Measurements from ENCODE around the gene SEZ6L2.
"Not testable (repeated sequence)": the region's sequence is repeated elsewhere in the genome, so short reads cannot be mapped to it uniquely, and the experiment has no call there.

SEZ6L2 gene

DNA sequence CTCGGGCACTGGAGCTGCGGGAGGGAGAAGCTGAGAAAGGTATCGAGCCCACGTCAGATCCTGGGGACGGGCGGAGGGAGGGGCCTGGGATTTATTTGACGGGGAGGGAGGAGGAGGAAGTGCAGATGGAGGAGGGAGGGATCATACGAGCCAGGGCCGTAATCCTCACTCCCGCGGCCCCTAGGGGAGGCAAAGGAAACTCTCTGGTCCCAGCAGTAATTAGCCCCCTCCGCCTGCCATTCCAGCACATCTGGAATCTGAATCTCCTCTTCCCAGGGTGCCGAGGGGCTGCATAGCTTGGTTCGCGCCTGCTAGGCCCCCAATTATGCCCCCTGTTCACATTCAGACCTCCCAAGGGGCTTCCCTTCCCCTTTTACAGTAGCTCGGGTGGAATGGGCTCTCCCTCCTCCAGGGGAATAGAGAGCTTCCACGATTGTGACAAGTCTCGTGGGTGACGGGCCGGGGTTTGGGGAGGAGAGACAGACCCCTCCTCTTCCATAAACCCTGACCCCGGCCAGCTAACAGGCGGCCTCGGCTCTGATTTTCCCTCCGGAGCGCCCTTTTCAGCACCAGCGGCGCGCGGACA is at the start of gene SEZ6L2:
Gene SEZ6L2 (minus strand): TSS at position 35 of the 586 bp plus-strand sequence. CDS start 531 bp downstream, outside the sequence.
- in situ Hi-C loops (cut with HindIII; ENCODE audit: low sequenced_read_pairs), result no loop called here
- TF ChIP-seq, protein P1, sequence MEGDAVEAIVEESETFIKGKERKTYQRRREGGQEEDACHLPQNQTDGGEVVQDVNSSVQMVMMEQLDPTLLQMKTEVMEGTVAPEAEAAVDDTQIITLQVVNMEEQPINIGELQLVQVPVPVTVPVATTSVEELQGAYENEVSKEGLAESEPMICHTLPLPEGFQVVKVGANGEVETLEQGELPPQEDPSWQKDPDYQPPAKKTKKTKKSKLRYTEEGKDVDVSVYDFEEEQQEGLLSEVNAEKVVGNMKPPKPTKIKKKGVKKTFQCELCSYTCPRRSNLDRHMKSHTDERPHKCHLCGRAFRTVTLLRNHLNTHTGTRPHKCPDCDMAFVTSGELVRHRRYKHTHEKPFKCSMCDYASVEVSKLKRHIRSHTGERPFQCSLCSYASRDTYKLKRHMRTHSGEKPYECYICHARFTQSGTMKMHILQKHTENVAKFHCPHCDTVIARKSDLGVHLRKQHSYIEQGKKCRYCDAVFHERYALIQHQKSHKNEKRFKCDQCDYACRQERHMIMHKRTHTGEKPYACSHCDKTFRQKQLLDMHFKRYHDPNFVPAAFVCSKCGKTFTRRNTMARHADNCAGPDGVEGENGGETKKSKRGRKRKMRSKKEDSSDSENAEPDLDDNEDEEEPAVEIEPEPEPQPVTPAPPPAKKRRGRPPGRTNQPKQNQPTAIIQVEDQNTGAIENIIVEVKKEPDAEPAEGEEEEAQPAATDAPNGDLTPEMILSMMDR (IDR thresholded peaks at IDR 0.05; ENCODE audit: low read depth, low read length, missing control alignments), result peak; percentile 16
- H3K4me3 ChIP-seq (ENCODE audit: low read depth, low read length), result peak within 1 kb of the TSS; percentile 55
- peak; percentile 35 for DNase-seq (ENCODE audit: low read depth)

DNA sequence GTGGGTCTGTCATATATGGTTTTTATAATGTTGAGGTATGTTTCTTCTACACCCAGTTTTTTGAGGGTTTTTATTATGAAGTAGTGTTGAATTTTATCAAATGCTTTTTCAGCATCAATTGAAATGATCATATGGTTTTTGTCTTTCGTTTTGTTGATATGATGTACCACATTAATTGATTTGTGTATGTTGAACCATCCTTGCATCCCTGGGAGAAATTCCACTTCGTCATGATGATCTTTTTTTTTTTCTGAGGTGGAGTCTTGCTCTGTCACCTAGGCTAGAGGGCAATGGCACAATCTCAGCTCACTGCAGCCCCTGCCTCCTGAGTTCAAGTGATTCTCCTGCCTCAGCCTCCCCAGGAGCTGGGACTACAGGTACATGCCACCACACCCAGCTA is 48.5 kb upstream of the SEZ6L2 start:
- TF ChIP-seq, protein P1 (IDR thresholded peaks at IDR 0.05; ENCODE audit: low read depth, low read length, missing control alignments), result no peak
- no peak for DNase-seq (ENCODE audit: low read depth)
- H3K4me3 ChIP-seq (ENCODE audit: low read depth, low read length), result no peak overlapping the region
- in situ Hi-C loops (cut with HindIII; ENCODE audit: low sequenced_read_pairs), result no loop called here

DNA sequence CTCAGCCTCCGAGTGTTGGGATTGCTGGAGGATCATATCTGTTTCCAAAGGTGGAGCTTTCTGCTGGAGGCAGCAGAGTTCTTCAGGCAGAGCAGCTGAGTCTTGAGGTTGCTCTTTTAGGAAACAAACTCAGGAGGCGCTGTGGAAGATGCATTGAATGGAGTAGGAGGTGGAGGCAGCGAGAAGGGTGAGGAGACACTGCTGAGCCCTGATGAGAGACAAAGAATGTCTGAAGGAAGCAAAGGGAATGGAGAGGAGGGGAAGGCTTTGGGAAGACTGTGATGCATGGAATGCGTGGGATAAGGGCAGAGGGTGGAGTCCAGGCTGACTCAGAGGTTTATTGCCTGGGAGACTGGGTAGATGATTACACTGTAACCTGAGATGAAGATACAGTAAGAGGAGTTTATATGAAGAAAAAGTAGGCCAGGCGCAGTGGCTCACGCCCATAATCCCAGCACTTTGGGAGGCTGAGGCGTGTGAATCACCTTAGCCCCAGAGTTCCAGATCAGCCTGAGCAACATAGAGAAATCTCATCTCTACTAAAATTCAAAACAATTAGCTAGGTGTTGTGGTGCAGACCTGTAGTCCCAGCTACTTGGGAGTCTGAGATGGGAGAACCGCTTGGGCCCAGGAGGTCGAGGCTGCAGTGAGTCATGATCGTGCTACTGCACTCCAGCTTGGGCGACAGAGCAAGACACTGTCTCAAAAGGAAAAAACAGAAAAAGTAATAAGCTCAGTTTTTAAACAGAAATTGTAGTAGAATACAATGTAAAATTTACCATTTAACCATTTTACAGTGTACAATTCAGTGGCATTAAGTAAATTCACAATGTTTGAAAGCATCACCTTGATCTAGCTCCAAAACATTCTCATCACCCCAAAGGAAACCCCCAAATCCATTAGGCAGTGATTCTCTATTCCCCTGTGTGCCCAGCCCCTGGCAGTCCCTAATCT is 44.8 kb upstream of the SEZ6L2 start:
- no peak overlapping the region for H3K4me3 ChIP-seq (ENCODE audit: low read depth, low read length)
- TF ChIP-seq, protein P1 (IDR thresholded peaks at IDR 0.05; ENCODE audit: low read depth, low read length, missing control alignments), result peak; percentile 45
- in situ Hi-C loops (cut with HindIII; ENCODE audit: low sequenced_read_pairs), result loop anchor here (5.0 kb wide), 1 partner anchor 82 kb away; the partner anchor contains the start of gene CDIPT
- DNase-seq (ENCODE audit: low read depth), result peak; percentile 93

DNA sequence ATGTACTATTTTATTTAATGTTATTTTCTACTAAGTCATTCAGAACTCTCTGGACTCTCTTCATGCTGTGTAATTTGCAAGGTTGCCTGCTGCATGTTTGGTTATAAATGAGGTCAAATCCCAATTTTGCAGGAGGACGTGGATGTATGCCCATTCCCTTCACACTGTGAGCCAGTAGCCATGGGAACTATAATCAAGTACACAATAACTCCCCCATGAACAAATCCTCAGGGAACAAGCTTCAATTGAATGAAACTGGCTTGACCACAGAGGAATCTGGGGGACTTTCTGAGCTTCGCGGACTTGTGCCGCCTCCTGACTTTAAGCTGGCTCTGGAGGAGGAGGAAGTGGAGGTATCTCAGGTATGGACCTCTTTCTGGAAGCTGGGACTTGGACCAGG is 41.3 kb upstream of the SEZ6L2 start:
- H3K4me3 ChIP-seq (ENCODE audit: low read depth, low read length), result no peak overlapping the region
- TF ChIP-seq, protein P1 (IDR thresholded peaks at IDR 0.05; ENCODE audit: low read depth, low read length, missing control alignments), result no peak
- in situ Hi-C loops (cut with HindIII; ENCODE audit: low sequenced_read_pairs), result loop anchor here (5.0 kb wide), 1 partner anchor 78 kb away; the partner anchor contains the start of gene CDIPT
- no peak for DNase-seq (ENCODE audit: low read depth)

DNA sequence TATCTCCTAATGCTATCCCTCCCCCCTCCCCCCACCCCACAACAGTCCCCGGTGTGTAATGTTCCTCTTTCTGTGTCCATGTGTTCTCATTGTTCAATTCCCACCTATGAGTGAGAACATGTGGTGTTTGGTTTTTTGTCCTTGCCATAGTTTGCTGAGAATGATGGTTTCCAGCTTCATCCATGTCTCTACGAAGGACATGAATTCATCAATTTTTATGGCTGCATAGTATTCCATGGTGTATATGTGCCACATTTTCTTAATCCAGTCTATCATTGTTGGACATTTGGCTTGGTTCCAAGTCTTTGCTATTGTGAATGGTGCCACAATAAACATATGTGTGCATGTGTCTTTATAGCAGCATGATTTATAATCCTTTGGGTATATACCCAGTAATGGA is 32.4 kb upstream of the SEZ6L2 start:
- DNase-seq (ENCODE audit: low read depth); H3K4me3 ChIP-seq (ENCODE audit: low read depth, low read length); in situ Hi-C loops (cut with HindIII; ENCODE audit: low sequenced_read_pairs): not testable (repeated sequence)

DNA sequence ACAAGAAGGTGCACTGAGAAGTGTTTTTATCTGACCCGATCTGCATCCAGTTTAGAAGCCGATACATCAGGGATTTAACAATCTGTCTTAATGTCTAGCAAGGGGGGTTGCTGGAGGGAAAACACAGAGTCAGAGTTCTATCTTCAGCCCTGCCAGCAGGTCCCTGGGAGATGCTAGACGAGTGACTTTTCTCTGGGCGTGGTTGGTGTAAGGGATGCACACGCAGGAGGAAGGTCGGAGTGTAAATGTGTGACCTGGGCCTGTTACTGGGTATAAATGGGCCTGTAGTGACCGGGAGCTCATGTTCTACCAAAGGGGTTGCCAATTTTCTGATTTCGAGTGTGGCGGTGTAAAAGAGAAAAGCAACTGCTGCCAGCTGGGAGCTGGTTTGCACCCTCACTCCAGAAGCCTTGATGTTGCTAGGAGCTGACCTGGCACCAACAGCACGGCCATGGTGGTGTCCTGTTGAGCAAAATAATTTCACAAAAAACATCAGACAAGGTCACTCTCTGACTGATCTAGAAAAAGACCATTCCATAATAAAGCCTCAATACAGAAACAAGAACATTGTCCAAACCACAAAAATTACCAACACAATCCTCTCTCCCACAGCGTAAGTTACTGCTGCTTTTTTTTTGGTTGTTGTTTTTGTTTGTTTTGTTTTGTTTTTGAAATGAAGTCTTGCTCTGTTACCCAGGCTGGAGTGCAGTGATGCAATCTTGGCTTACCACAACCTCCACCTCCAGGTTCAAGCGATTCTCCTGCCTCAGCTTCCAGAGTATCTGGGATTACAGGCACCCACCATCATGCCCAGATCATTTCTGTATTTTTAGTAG is 27.9 kb upstream of the SEZ6L2 start:
- DNase-seq (ENCODE audit: low read depth), result no peak
- H3K4me3 ChIP-seq (ENCODE audit: low read depth, low read length), result peak overlapping the region; percentile 73
- TF ChIP-seq, protein P1 (IDR thresholded peaks at IDR 0.05; ENCODE audit: low read depth, low read length, missing control alignments), result no peak
- in situ Hi-C loops (cut with HindIII; ENCODE audit: low sequenced_read_pairs), result no loop called here
